ENCODE measurements around the gene C16orf89.

- TF ChIP-seq POLR2A (IDR thresholded peaks at IDR 0.05): no peak
- TF ChIP-seq CTCF (IDR thresholded peaks at IDR 0.05): no peak
Measured at GRCh38 chr16:5001571-5001970, 64.2 kb downstream of the C16orf89 start.

Measured in body of pancreas (tissue), 4 donors.